Body of pancreas (tissue), 4 donors: ENCODE measurements around the gene SP110.

Experiments used
- POLR2A ChIP-seq, 3 donors: fragments of 450-650 bp; IDR thresholded peaks; one replicate each; pipeline ENCODE4 v1.6.1; 2016; ENCODE audit warnings: antibody characterized with exemption in 3 of 3, mild to moderate bottlenecking in 2 of 3
- TF ChIP-seq, protein P1 (sequence below), 7 experiments: fragments of 450-650 bp in 4 of 7; fragments of 200-600 bp in 3 of 7; sonication (generic) in 3 of 7; IDR thresholded peaks; one replicate each; pipeline ENCODE4 v1.5.1; 2016 to 2019; ENCODE audit warnings: antibody characterized with exemption in 7 of 7

DNA sequence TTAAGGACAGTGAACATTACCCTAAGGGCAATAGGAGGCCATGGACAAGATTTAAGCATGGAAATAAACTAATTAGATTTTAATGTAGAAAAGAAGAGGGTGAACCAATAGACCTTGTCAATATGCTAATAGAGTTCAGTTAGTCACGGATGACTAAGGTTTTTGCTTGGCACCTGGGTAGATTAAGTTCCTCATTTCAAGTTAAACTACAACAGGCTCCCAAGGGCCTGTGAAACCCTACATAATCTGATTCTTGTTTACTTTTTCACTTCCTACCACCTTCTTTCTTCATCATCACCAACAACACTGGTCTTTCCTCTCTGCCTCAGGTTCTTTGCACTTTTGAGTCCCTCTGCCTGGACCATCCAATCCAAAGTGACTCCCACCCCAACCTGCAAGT is 14.8 kb downstream of the SP110 start:
- TF ChIP-seq, protein P1, sequence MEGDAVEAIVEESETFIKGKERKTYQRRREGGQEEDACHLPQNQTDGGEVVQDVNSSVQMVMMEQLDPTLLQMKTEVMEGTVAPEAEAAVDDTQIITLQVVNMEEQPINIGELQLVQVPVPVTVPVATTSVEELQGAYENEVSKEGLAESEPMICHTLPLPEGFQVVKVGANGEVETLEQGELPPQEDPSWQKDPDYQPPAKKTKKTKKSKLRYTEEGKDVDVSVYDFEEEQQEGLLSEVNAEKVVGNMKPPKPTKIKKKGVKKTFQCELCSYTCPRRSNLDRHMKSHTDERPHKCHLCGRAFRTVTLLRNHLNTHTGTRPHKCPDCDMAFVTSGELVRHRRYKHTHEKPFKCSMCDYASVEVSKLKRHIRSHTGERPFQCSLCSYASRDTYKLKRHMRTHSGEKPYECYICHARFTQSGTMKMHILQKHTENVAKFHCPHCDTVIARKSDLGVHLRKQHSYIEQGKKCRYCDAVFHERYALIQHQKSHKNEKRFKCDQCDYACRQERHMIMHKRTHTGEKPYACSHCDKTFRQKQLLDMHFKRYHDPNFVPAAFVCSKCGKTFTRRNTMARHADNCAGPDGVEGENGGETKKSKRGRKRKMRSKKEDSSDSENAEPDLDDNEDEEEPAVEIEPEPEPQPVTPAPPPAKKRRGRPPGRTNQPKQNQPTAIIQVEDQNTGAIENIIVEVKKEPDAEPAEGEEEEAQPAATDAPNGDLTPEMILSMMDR (IDR thresholded peaks at IDR 0.05): no peak
- TF ChIP-seq POLR2A (IDR thresholded peaks at IDR 0.05): no peak
